ACHN (cell line): Measurements from ENCODE around the gene SLC35F5.
"Not testable (repeated sequence)": the region's sequence is repeated elsewhere in the genome, so short reads cannot be mapped to it uniquely, and the experiment has no call there.

Experiments
- DNase-seq: peaks from one replicate; pipeline ENCODE4 v3.0.0-alpha.2; 2015
- in situ Hi-C: cut with HindIII; loops from 2 replicates; pipeline ENCODE4 v1.10.0; 2017; ENCODE audit warnings: low sequenced_read_pairs, low pct_ligation_motif_present, low pct_unique_long_range_greater_than_20kb

Gene SLC35F5

DNA sequence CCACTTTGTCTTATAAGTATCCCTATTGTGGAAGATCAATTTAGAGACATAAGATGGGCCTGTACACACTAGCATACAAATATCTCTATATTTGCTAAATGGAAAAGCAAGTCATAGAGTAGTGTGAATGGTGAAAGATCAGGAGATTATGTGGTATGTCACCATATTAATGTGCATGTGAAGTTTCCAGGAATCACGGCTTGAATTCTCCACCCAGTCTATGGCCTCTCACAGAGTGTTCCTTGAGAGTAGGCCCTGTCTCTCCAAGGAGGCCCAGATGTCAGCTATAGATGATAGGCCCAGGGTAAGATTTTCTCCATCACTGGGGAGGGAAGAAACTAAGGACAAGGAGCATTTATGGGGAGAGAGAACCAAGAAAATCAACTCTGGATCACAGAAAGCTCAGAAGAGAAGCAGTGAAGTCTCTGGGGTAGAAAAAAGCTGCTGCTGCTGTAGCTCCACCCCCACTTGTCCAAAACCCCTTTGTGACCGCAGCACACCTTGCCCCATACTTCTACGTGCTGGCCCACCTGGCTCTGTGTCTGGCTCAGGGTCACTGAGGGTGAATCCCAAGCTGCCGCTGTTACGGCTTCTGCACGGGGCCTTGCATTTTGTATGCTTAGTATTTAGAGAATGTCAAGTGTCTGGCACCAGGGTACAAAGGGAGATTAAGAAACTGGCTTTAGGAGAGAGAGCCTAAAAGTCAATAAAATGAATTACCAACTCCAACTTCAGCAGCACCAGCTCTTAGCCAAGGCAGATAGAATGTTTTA is 91.5 kb downstream of the SLC35F5 start:
- DNase-seq, in situ Hi-C loops: not testable (repeated sequence)

GRCh38 chr2:113663285-113664060 is 93.0 kb downstream of the SLC35F5 start:
- in situ Hi-C loops, DNase-seq: not testable (repeated sequence)
